Measurements from ENCODE around the gene NEURL1B.

- TF ChIP-seq CTCF (IDR thresholded peaks at IDR 0.05; ENCODE audit: poor library complexity) (no peak), EZH2 (IDR thresholded peaks at IDR 0.05; ENCODE audit: borderline replicate concordance) (no peak)
These were observed 77.6 kb downstream of the NEURL1B start for GRCh38 chr5:172718527-172719114.

All from hepatocyte (in vitro differentiated cells).